ENCODE measurements around the gene ADAMTS18.

ADAMTS18 gene

DNA sequence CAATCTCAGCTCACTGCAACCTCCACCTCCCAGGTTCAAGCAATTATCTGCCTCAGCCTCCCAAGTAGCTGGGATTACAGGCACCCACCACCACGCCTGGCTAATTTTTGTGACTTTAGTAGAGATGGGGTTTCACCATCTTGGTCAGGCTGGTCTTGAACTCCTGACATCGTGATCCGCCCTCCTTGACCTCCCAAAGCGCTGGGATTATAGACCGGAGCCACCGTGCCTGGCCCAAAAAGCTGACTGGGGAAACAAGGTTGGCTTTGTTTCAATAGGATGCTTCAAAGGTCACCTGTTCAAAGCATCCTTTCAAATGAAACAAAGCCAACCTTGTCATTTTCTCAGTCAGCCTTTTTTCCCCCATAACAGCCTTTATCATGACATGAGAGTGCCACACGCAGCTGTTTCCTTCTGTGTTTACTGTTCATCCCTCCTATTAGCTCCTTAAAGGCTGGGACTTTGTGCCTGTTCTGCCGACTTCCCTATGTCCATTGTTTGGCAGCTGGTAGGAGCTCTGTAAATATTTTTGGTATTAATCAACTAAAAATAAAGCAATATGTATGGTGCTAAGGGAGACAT lies 51.1 kb downstream of the ADAMTS18 start:
- Histone ChIP-seq H3K4me1 (ENCODE audit: insufficient read depth, poor library complexity, severe bottlenecking) (no peaks in the 10 kb centered on the region), H3K27me3 (ENCODE audit: insufficient read depth, poor library complexity, severe bottlenecking) (no peaks in the 10 kb centered on the region), H3K27ac (ENCODE audit: poor library complexity, severe bottlenecking) (no peak overlapping the region), H3K4me3 (ENCODE audit: severe bottlenecking) (no peak overlapping the region), H3K36me3 (ENCODE audit: low read depth) (no peaks in the 10 kb centered on the region), H3K9me3 (ENCODE audit: severe bottlenecking) (no peaks in the 10 kb centered on the region)
- no peak for ATAC-seq (ENCODE audit: low read depth)
- TF ChIP-seq, protein P1, sequence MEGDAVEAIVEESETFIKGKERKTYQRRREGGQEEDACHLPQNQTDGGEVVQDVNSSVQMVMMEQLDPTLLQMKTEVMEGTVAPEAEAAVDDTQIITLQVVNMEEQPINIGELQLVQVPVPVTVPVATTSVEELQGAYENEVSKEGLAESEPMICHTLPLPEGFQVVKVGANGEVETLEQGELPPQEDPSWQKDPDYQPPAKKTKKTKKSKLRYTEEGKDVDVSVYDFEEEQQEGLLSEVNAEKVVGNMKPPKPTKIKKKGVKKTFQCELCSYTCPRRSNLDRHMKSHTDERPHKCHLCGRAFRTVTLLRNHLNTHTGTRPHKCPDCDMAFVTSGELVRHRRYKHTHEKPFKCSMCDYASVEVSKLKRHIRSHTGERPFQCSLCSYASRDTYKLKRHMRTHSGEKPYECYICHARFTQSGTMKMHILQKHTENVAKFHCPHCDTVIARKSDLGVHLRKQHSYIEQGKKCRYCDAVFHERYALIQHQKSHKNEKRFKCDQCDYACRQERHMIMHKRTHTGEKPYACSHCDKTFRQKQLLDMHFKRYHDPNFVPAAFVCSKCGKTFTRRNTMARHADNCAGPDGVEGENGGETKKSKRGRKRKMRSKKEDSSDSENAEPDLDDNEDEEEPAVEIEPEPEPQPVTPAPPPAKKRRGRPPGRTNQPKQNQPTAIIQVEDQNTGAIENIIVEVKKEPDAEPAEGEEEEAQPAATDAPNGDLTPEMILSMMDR (IDR thresholded peaks at IDR 0.05; ENCODE audit: poor library complexity, severe bottlenecking): no peak
- DNase-seq (ENCODE audit: low spot score): no peak

DNA sequence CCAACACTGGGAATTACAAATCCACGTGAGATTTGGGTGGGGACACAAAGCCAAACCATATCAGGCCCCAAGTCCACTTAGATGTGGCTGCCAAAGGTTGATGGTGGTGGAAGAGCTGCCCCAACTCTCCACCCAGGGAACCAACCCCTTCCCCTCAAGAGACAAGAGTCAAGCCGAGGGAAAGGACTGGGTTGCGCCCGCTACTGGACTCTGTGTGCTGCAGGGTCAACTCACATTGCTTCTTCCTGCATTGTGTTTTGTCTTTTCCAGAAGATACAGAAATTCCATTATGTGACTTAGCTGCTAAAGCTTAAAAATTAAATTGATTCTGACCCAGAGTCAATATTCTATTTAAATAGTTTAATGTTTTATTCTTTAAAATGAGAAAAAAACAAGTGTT lies 58.5 kb downstream of the ADAMTS18 start:
- Histone ChIP-seq H3K4me1 (ENCODE audit: insufficient read depth, poor library complexity, severe bottlenecking) (no peaks in the 10 kb centered on the region), H3K36me3 (ENCODE audit: low read depth) (no peaks in the 10 kb centered on the region), H3K4me3 (ENCODE audit: severe bottlenecking) (no peak overlapping the region), H3K9me3 (ENCODE audit: severe bottlenecking) (no peaks in the 10 kb centered on the region), H3K27ac (ENCODE audit: poor library complexity, severe bottlenecking) (no peak overlapping the region), H3K27me3 (ENCODE audit: insufficient read depth, poor library complexity, severe bottlenecking) (no peaks in the 10 kb centered on the region)
- DNase-seq (ENCODE audit: low spot score) (no peak), ATAC-seq (ENCODE audit: low read depth) (no peak)
- TF ChIP-seq, protein P1 (IDR thresholded peaks at IDR 0.05; ENCODE audit: poor library complexity, severe bottlenecking): peak; percentile 3

DNA sequence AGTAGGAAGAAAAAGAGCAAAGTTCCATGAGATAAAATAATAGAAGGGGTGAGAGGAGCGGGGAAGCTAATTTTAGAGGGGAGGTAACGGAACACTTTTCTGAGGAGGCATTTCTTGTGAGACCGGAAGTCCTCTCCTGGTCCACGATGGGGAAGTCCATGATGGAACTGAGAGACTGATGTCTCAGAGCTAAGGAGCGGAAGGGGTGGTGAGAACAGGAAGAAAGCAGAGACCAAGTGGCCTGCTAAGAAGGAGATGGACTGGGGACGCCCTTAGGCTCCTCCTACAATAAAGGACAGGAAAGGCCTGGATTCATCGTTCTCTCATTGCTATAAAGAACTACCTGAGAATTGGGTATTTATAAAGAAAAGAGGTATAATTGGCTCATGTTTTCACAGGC lies 59.4 kb downstream of the ADAMTS18 start:
- Histone ChIP-seq H3K4me1 (ENCODE audit: insufficient read depth, poor library complexity, severe bottlenecking) (no peaks in the 10 kb centered on the region), H3K27ac (ENCODE audit: poor library complexity, severe bottlenecking) (no peak overlapping the region), H3K9me3 (ENCODE audit: severe bottlenecking) (no peaks in the 10 kb centered on the region), H3K36me3 (ENCODE audit: low read depth) (no peaks in the 10 kb centered on the region), H3K4me3 (ENCODE audit: severe bottlenecking) (no peak overlapping the region), H3K27me3 (ENCODE audit: insufficient read depth, poor library complexity, severe bottlenecking) (peaks cover under 1% of the 10 kb centered on the region)
- DNase-seq (ENCODE audit: low spot score) (no peak), ATAC-seq (ENCODE audit: low read depth) (no peak)
- TF ChIP-seq, protein P1 (IDR thresholded peaks at IDR 0.05; ENCODE audit: poor library complexity, severe bottlenecking): no peak

DNA sequence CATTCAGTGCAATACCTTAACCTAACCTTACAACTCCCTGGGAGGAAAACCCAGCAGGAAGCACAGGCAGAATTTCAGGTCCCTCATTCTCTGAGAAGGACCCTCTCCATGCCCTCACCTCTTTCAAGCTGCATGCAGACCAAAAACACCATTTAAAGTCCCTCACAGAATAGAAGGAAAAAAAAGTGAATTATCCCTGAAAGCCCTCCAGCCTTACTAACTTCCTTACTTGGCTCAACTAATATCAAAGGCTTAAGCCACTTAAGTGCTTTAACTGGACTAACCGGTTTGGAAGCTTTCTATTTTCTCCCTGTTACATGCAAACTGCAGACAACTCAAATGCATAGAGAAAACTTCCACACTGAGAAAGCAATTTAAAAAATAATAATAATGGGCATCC lies 60.5 kb downstream of the ADAMTS18 start:
- no peaks in the 10 kb centered on the region for H3K36me3 ChIP-seq (ENCODE audit: low read depth)
- no peaks in the 10 kb centered on the region for H3K4me1 ChIP-seq (ENCODE audit: insufficient read depth, poor library complexity, severe bottlenecking)
- DNase-seq (ENCODE audit: low spot score): no peak
- ATAC-seq (ENCODE audit: low read depth): peak; percentile 33; the same call in 1 of the 3 replicates
- H3K4me3 ChIP-seq (ENCODE audit: severe bottlenecking): no peak overlapping the region
- no peak overlapping the region for H3K27ac ChIP-seq (ENCODE audit: poor library complexity, severe bottlenecking)
- TF ChIP-seq, protein P1 (IDR thresholded peaks at IDR 0.05; ENCODE audit: poor library complexity, severe bottlenecking): no peak
- H3K27me3 ChIP-seq (ENCODE audit: insufficient read depth, poor library complexity, severe bottlenecking): peaks cover 9% of the 10 kb centered on the region
- H3K9me3 ChIP-seq (ENCODE audit: severe bottlenecking): no peaks in the 10 kb centered on the region

DNA sequence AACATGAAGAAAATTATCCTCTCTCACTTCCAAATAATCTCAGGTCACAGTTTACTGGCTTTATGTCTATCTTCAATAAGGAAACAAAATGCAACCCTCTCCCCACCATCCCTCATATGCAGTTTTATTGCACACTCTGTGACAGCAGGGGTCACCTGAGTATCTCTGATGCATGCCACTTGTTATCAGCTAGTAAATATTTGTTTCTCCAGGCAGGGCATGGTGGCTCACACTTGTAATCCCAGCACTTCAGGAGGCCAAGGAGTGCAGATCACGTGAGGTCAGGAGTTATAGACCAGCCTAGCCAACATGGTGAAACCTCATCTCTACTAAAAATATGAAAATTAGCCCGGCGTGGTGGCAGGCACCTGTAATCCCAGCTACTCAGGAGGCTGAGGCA lies 61.1 kb downstream of the ADAMTS18 start:
- H3K27ac ChIP-seq (ENCODE audit: poor library complexity, severe bottlenecking): no peak overlapping the region
- no peak for DNase-seq (ENCODE audit: low spot score)
- TF ChIP-seq, protein P1 (IDR thresholded peaks at IDR 0.05; ENCODE audit: poor library complexity, severe bottlenecking): no peak
- H3K27me3 ChIP-seq (ENCODE audit: insufficient read depth, poor library complexity, severe bottlenecking): peaks cover 15% of the 10 kb centered on the region
- H3K36me3 ChIP-seq (ENCODE audit: low read depth): no peaks in the 10 kb centered on the region
- no peak for ATAC-seq (ENCODE audit: low read depth)
- H3K9me3 ChIP-seq (ENCODE audit: severe bottlenecking): no peaks in the 10 kb centered on the region
- no peaks in the 10 kb centered on the region for H3K4me1 ChIP-seq (ENCODE audit: insufficient read depth, poor library complexity, severe bottlenecking)
- no peak overlapping the region for H3K4me3 ChIP-seq (ENCODE audit: severe bottlenecking)
